ENCODE measurements around the gene NRSN1. TPM values are rescaled to one million over a fixed set of nuclear protein-coding genes. Genes with fewer than 3 reads are reported as not detected.

Gene NRSN1
- total RNA-seq, 4 donors from 2014 or later = 0.34 TPM; not detected in 3

DNA sequence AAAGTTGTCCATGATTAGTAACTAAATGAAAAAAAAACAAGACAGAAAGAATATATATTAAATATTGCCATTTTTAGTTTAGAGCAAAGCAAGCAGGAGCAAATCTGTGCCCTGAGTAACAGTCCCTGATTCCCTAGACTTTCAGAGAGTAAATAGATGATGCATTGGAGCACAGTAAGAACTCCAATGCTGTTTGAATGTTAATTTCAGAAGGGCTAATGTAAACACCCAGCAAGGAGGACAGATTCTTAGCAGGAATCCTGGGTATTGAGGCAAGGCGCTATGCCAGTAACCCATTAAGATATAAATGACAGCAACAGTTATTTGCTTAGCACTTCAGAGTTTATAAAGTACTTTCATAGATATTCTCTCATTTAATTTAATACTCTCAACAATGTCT is 15.6 kb upstream of the NRSN1 start:
- TF ChIP-seq, protein P1, sequence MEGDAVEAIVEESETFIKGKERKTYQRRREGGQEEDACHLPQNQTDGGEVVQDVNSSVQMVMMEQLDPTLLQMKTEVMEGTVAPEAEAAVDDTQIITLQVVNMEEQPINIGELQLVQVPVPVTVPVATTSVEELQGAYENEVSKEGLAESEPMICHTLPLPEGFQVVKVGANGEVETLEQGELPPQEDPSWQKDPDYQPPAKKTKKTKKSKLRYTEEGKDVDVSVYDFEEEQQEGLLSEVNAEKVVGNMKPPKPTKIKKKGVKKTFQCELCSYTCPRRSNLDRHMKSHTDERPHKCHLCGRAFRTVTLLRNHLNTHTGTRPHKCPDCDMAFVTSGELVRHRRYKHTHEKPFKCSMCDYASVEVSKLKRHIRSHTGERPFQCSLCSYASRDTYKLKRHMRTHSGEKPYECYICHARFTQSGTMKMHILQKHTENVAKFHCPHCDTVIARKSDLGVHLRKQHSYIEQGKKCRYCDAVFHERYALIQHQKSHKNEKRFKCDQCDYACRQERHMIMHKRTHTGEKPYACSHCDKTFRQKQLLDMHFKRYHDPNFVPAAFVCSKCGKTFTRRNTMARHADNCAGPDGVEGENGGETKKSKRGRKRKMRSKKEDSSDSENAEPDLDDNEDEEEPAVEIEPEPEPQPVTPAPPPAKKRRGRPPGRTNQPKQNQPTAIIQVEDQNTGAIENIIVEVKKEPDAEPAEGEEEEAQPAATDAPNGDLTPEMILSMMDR (IDR thresholded peaks at IDR 0.05; ENCODE audit: low read depth) = no peak

DNA sequence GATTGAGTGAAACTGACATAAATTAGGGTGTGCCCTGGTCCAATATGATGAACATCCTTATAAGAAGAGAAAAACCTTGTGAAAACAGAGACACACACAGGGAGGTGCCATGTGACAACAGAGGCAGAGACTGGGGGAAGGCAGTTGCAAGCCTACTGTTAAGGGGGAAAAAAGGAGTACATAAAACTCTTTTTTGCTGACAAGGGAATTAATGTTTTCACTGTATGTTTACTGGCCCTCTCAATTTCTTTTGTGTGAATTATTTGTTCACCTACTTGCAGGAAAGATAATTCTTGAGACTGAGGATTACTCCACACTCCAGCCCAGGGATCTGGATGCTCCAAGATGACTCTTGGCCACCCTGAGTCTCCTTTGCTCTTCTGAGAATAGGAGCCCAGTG is 12.1 kb upstream of the NRSN1 start:
- TF ChIP-seq, protein P1 (IDR thresholded peaks at IDR 0.05; ENCODE audit: low read depth) = no peak

DNA sequence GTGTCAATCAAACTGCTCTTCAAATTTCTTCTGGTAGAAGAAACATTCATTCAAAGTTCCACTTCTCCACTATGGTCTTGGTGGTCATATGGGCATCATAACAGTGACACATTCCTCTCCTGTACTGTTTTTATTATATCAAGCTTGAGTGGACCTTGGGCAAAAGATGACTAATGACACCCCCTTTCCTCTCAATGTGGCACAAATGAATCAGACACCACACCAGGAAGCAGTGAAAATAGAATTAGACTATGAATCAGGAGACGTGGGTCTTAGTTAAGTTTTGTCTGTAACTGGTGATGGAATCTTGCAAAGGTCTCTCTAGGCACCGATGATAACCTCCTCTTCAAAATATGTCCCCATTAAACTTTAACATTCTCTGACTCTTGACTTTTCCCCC is 9.0 kb upstream of the NRSN1 start:
- TF ChIP-seq, protein P1 (IDR thresholded peaks at IDR 0.05; ENCODE audit: low read depth) = no peak

DNA sequence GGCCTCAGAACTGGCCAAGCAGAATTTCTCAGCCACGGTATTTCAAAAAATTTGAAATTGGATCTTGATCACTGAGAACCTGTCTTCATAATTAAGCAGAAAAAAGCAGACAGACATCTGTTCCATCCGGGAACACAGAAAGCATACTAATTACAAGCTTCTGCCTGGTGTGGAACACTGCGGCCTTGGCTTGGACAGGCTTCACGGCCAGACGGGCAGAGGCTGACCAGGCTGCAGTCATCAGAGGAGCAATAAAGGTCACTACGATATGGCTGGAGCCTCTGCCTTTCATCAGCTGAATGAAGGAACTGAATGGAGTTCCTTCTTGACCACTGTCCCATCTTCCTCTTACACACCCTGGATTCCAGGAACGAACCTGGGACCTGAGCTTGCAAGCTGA is 3.9 kb upstream of the NRSN1 start:
- TF ChIP-seq, protein P1 (IDR thresholded peaks at IDR 0.05; ENCODE audit: low read depth) = no peak

DNA sequence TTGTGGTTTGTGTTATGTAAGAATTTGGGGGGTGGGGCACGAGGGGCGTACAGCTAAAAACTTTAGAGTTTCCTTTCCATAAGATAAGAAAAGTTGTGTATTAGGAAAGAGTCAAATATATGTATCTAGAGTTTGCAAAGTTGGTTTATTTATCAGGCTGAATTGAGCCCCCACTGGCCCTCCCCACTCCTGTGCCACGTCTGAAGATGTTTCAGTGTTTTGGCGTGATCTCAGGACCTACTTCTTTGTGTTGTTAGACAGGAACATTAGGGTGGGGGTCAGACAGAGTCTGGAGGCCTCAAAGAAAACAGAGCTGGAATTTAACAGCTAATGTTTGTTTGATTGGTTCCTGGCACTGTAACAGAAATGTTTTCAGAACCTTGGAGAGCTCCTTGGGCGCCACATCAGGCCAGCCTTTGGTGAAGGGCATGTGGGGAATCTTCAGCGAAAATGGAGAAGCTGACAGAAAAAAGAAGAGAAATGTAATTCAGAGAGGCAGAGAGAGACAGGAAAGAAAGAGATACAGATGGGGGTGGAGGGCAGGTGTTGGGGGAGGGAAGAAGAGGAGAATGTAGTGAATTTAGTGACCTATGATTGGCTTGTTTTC is 674 bp downstream of the NRSN1 start:
- TF ChIP-seq, protein P1 (IDR thresholded peaks at IDR 0.05; ENCODE audit: low read depth) = no peak

DNA sequence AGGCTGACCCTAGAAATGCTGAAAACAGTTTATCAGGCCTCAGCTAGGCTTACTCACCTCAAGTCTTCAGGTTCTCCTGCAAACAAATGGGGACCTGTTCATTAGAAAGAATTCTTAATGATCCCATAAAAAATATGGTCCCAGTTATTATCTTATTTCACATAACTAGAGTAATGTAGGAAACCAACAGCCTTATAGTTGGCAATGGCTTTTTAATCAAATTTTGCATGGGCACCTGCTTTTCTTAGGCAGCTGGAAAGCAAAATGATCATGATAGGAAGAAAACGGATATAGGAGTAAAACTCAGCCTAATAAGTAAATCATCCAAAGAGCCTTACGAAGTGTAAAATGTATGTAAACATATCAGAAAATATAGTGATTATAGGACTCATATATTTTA is 1.3 kb downstream of the NRSN1 start:
- TF ChIP-seq, protein P1 (IDR thresholded peaks at IDR 0.05; ENCODE audit: low read depth) = no peak

DNA sequence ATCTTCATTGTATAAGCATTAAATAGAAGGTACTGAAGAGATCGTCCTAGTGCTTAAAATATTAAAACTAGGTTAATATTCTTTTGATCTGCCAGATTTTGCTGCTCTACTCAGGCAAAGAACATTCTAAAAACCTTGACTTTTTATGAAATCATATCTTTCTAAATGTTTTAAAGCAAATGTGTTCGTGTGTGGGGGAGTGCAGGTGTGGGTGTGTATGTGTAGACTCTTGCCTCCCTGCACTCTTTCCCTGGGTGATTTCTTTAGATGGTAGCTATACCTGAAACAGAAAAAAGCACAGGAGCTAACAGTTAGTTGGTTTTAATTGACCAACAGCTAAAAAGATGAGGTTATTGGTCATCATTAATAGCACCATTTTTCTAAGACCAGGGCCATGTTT is 5.7 kb downstream of the NRSN1 start:
- TF ChIP-seq, protein P1 (IDR thresholded peaks at IDR 0.05; ENCODE audit: low read depth) = no peak

All from subcutaneous adipose tissue (tissue), 4 donors.